Measurements from ENCODE around the gene XYLT1. TPM values are rescaled to one million over a fixed set of nuclear protein-coding genes. Genes with fewer than 3 reads are reported as not detected.

Gene XYLT1
- total and polyA plus RNA-seq, 2 of the 4 experiments (the other 2 are of a cell fraction), result 9.0 to 12.7 TPM

DNA sequence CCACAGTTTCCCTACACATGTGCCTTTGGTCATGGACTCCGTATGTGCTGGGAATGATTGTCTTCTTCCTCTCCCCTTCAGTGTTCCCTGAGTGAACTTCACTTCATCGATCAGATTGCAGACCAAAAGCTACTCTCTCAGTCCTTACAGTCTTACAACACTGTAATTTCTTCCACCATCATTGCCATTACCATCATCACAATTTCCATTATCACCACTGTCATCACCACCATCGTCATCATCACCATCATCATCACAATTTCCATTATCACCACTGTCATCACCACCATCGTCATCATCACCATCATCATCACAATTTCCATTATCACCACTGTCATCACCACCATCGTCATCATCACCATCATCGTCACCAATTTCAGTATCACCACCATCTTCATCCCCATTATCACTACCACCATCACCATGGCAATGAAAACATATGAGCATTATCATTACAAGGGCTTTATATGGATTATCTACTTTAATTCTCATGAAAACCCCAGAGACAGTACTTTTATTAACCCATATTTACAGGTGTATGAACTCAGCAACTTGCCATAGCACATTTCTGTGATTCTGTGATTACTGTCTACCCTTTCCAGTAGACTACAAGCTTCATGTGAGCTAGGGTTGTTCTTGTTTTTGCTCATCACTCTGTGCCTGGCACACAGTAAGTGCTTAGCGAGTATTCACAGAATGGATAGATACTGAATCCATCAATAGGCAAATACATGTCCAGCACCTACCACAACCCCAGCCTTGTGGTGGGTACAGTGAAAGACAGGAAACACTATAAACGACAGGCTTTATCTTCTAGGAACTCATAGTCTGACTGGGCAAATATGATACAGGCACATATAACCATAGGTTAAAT lies 327.0 kb downstream of the XYLT1 start:
- Histone ChIP-seq H3K27ac (ENCODE audit: insufficient read depth, low read length) (no peak overlapping the region), H4K5ac (ENCODE audit: low read depth, low read length) (no peak overlapping the region), H2AFZ (replicated peaks; ENCODE audit: low read length, poor library complexity) (no peak overlapping the region), H3K4me3 (ENCODE audit: insufficient read depth, low read depth, low read length) (no peak overlapping the region), H3K36me3 (ENCODE audit: control insufficient read depth, insufficient read depth, low read length) (no peaks in the 10 kb centered on the region; the same call in 1 of the 2 replicates), H4K8ac (ENCODE audit: low read depth in 2 of 2, low read length in 2 of 2) (no peak overlapping the region), H2BK120ac (ENCODE audit: low read depth, low read length) (no peak overlapping the region), H3K27me3 (ENCODE audit: control insufficient read depth, insufficient read depth, low read length) (no peaks in the 10 kb centered on the region), H3K9ac (ENCODE audit: low read depth, low read length) (no peak overlapping the region), H2AK5ac (ENCODE audit: low read depth, low read length) (no peak overlapping the region), H4K91ac (ENCODE audit: insufficient read depth, low read depth, low read length) (no peak overlapping the region), H2BK5ac (ENCODE audit: low read depth, low read length, poor library complexity, severe bottlenecking) (no peak overlapping the region), H3K18ac (ENCODE audit: low read depth, low read length) (no peak overlapping the region), H2BK20ac (ENCODE audit: low read depth, low read length) (no peak overlapping the region), H3K23ac (ENCODE audit: low read depth, low read length) (no peak overlapping the region), H3K4me1 (ENCODE audit: control insufficient read depth, insufficient read depth, low read length) (no peaks in the 10 kb centered on the region), H3K14ac (replicated peaks; ENCODE audit: low read depth, low read length) (no peak overlapping the region), H2BK15ac (ENCODE audit: low read depth, low read length) (no peak overlapping the region), H3K9me3 (ENCODE audit: control insufficient read depth, insufficient read depth, low read length) (no peaks in the 10 kb centered on the region), H3K79me1 (ENCODE audit: low read depth in 1 of 2, low read length in 2 of 2) (peaks cover 0 to 3% of the 10 kb centered on the region in 2 experiments; a peak in 3 of 4 replicates), H3K9me1 (ENCODE audit: insufficient read depth, low read length) (0 out of 2 replicates have a peak, but pooled peaks cover 5% of the 10 kb centered on the region), H3K4ac (ENCODE audit: low read depth, low read length) (no peak overlapping the region), H2AK9ac (replicated peaks; ENCODE audit: low read depth, low read length, poor library complexity) (no peak overlapping the region), H4K20me1 (ENCODE audit: insufficient read depth, low read length) (0 out of 2 replicates have a peak, but pooled peaks cover 4% of the 10 kb centered on the region), H3K56ac (ENCODE audit: extremely low read depth, insufficient read depth, low read length) (no peak overlapping the region), H3K4me2 (ENCODE audit: low read depth, low read length) (no peak overlapping the region)
- BruUV-seq (replicated peaks), result no TSS peak
- POLR2A ChIA-PET (ENCODE audit: unreplicated experiment), result no interaction called here
- TF ChIP-seq MXI1 (IDR thresholded peaks at IDR 0.05; ENCODE audit: borderline replicate concordance, low read depth, low read length) (no peak), CHD1 (IDR thresholded peaks at IDR 0.05; ENCODE audit: low read depth, low read length) (no peak), BHLHE40 (IDR thresholded peaks at IDR 0.05; ENCODE audit: low read depth, low read length) (no peak), POLR2A (IDR thresholded peaks at IDR 0.05; ENCODE audit: low read depth, low read length) (no peak), MAFK (IDR thresholded peaks at IDR 0.05; ENCODE audit: low read depth, low read length) (no peak), NFE2L2 (IDR thresholded peaks at IDR 0.05; ENCODE audit: low read depth, low read length) (no peak), RFX5 (IDR thresholded peaks at IDR 0.05; ENCODE audit: low read depth, low read length) (no peak), RCOR1 (IDR thresholded peaks at IDR 0.05; ENCODE audit: insufficient replicate concordance, low read length) (no peak), MAZ (IDR thresholded peaks at IDR 0.05; ENCODE audit: borderline replicate concordance, low read depth, low read length) (no peak)
- TF ChIP-seq, protein P1, sequence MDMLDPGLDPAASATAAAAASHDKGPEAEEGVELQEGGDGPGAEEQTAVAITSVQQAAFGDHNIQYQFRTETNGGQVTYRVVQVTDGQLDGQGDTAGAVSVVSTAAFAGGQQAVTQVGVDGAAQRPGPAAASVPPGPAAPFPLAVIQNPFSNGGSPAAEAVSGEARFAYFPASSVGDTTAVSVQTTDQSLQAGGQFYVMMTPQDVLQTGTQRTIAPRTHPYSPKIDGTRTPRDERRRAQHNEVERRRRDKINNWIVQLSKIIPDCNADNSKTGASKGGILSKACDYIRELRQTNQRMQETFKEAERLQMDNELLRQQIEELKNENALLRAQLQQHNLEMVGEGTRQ (IDR thresholded peaks at IDR 0.05; ENCODE audit: low read depth, low read length), result no peak
- TF ChIP-seq, protein P2, sequence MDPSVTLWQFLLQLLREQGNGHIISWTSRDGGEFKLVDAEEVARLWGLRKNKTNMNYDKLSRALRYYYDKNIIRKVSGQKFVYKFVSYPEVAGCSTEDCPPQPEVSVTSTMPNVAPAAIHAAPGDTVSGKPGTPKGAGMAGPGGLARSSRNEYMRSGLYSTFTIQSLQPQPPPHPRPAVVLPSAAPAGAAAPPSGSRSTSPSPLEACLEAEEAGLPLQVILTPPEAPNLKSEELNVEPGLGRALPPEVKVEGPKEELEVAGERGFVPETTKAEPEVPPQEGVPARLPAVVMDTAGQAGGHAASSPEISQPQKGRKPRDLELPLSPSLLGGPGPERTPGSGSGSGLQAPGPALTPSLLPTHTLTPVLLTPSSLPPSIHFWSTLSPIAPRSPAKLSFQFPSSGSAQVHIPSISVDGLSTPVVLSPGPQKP (IDR thresholded peaks at IDR 0.05; ENCODE audit: borderline replicate concordance, low read depth, low read length), result no peak
- in situ Hi-C loops (cut with MboI; ENCODE audit: low sequenced_read_pairs), result no loop called here
- CTCF ChIA-PET, result no interaction called here
- ATAC-seq (ENCODE audit: low read depth), result no peak
- intact Hi-C loops (cut with micrococcal nuclease), result no loop called here
- DNase-seq, result no peak
- dilution Hi-C loops (cut with HindIII; ENCODE audit: low sequenced_read_pairs, unreplicated experiment), result no loop called here
- no CpG with 5 or more reads among the region's 8 CpGs for WGBS, 2 experiments (ENCODE audit: extremely low coverage in 2 of 2, insufficient read length in 1 of 2)
